Measurements from ENCODE around the gene TWF2.

DNA sequence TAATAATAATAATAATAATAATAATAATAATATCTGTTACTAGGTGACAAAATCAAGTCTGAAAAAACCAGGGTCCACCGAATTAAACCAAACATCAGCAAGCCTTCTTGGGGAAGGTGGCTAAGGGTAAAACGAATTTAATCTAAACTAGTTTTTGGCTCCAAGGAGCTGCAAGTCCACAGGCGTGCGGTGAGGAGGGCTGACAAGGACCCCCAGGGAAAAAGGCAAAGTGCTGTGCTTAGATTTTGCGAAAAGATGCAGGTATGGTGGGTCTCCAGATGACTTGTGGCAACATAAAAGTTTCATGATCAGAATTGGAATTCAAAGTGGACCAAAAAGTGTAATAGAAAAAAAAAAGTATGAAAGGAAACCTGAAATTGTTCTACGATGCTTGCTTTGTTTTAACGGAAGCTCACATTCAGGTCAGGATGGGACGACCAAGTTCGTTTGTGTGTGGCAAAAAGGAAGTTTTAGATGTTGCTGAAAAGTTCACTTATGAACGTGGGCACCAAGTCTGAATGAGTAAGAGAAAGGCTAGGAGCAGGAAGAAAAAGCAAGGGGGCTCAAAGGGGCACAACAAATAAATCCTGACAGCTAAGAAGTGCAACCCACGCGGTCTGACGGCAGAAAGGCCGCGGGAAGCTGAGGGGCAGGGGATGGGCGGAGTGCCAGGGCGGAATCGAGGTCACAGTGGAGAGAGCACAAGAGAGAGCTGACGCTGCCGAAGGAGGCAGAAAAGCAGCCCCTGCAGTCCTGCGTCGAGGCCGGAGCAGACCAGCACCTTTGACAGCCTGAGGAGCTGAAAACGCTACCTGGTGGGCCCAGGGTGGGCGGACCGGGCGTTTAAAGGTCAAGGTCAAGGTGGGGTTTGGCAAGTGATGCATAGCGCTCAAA lies 38.4 kb upstream of the TWF2 start:
- TF ChIP-seq, protein P1, sequence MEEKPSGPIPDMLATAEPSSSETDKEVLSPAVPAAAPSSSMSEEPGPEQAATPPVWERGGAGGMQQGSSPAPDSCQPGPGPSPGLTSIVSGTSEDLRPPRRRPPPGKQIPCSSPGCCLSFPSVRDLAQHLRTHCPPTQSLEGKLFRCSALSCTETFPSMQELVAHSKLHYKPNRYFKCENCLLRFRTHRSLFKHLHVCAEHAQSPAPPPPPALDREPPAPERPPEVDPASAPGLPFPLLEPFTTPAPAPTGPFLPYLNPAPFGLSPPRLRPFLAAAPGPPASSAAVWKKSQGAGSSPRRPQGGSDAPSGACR (CRISPR knock-in tag; IDR thresholded peaks at IDR 0.05): no peak
- TF ChIP-seq, protein P2, sequence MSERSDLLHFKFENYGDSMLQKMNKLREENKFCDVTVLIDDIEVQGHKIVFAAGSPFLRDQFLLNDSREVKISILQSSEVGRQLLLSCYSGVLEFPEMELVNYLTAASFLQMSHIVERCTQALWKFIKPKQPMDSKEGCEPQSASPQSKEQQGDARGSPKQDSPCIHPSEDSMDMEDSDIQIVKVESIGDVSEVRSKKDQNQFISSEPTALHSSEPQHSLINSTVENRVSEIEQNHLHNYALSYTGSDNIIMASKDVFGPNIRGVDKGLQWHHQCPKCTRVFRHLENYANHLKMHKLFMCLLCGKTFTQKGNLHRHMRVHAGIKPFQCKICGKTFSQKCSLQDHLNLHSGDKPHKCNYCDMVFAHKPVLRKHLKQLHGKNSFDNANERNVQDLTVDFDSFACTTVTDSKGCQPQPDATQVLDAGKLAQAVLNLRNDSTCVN (CRISPR knock-in tag; IDR thresholded peaks at IDR 0.05; ENCODE audit: borderline replicate concordance): no peak
- TF ChIP-seq TCF7L2 (IDR thresholded peaks at IDR 0.05; ENCODE audit: low read depth, low read length): no peak
- TF ChIP-seq, protein P3, sequence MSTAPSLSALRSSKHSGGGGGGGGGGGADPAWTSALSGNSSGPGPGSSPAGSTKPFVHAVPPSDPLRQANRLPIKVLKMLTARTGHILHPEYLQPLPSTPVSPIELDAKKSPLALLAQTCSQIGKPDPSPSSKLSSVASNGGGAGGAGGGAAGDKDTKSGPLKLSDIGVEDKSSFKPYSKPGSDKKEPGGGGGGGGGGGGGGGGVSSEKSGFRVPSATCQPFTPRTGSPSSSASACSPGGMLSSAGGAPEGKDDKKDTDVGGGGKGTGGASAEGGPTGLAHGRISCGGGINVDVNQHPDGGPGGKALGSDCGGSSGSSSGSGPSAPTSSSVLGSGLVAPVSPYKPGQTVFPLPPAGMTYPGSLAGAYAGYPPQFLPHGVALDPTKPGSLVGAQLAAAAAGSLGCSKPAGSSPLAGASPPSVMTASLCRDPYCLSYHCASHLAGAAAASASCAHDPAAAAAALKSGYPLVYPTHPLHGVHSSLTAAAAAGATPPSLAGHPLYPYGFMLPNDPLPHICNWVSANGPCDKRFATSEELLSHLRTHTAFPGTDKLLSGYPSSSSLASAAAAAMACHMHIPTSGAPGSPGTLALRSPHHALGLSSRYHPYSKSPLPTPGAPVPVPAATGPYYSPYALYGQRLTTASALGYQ (CRISPR knock-in tag; IDR thresholded peaks at IDR 0.05): no peak
- no peak for TF ChIP-seq EZH2 (conservative IDR thresholded peaks at IDR 0.05; ENCODE audit: low read depth, low read length)
